ENCODE results near the gene ABCB6.
"Not testable (repeated sequence)": the region's sequence is repeated elsewhere in the genome, so short reads cannot be mapped to it uniquely, and the experiment has no call there.

Gene ABCB6

DNA sequence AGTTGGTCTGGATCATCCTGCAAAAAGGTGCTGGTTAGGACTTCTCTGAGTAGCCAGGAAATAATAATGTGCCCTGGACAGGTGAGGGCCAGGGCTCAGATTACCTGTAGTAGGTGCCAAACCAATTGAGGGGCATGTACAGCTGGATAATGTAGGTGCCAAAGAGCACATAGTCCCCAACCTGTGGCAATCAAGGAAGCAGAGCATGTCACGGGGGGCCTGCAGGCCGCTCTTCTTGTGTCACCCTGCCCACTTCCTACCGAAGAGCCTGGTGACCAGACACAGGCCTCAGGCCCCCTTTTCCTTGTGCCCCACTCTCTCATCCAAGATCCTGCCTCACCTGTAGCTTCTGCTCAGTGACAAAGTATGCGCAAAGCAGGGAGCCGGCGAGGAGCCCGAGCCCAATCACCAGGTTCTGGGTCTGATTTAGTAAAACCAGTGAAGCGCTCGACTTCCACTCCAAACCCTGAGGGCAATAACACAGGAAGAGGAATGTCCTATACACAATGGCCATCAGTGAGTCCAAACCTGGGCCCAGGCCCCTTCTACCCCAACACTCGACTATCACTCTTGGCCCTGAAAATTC, 5.2 kb downstream of the ABCB6 start:
- DNase-seq (ENCODE audit: low read depth), result no peak

DNA sequence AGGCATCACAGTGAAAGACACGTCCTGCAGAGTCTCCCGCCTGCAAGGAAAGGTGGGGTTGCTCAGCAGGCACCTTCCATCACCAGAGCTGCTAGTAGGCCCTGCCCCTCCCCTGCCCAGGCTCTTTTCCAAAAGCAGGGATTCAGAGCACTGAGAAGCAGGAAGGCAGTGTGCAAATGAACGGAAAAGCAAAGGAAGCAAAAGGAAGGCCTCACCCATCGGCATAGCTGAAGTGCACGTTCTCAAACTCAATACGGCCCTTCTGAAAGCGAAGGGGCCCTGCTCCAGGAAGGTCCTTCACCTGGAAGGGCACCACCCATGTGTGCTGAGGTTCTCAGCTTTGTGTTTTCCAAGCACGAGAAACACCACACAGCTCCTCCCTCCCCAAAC, 5.7 kb downstream of the ABCB6 start:
- no peak for DNase-seq (ENCODE audit: low read depth)

DNA sequence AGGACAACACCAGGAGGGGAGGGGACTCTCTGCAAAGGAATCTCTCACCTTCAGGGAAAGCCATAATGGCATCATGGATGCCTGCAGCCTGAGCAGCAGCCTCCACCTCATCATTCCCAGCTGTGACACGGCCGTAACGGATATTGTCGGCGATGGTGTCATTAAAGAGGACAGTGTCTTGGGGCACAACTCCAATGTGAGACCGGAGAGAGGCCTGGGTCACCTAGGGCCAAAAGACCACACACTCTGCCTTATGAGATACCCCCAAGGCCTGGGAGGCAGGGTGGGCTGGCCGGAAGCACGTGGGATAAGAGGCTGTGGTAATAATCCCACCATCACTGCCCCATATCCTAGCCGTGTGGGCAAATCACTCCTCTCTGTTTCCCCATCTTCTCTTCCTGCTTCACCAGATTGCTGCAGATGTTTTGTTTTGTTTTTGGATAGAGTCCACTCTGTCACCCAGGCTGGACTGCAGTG, 7.8 kb downstream of the ABCB6 start:
- no peak for DNase-seq (ENCODE audit: low read depth)

DNA sequence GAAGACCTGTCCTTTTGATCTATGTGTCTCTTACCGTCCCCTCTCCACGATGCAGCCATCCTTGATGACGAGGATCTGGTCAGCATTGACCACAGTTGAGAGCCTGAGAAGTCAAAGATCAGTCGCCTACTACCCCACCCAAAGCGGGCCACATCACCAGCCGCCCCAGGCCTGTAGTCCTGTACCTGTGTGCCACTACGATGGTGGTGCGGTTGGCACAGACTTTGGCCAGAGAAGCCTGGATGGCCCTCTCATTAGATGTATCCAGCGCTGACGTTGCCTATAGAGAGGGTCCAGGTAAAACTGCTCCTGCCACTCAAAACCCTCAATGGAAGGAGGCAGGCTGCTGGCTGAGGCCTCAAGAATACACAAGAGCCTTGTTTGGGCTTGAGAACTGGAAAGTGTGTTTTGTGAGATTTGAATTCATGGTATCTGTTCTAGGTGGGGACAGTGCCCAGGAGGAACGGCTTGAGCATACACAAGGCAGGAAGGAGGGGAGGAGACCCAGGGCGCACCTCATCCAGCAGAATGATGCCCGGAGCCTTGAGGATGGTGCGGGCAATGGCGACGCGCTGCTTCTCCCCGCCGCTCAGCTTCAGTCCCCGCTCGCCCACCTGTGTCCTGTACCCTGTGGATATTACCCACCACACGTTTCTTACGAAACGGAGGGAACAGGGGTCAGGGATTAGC, 8.4 kb downstream of the ABCB6 start:
- DNase-seq (ENCODE audit: low read depth), result no peak

DNA sequence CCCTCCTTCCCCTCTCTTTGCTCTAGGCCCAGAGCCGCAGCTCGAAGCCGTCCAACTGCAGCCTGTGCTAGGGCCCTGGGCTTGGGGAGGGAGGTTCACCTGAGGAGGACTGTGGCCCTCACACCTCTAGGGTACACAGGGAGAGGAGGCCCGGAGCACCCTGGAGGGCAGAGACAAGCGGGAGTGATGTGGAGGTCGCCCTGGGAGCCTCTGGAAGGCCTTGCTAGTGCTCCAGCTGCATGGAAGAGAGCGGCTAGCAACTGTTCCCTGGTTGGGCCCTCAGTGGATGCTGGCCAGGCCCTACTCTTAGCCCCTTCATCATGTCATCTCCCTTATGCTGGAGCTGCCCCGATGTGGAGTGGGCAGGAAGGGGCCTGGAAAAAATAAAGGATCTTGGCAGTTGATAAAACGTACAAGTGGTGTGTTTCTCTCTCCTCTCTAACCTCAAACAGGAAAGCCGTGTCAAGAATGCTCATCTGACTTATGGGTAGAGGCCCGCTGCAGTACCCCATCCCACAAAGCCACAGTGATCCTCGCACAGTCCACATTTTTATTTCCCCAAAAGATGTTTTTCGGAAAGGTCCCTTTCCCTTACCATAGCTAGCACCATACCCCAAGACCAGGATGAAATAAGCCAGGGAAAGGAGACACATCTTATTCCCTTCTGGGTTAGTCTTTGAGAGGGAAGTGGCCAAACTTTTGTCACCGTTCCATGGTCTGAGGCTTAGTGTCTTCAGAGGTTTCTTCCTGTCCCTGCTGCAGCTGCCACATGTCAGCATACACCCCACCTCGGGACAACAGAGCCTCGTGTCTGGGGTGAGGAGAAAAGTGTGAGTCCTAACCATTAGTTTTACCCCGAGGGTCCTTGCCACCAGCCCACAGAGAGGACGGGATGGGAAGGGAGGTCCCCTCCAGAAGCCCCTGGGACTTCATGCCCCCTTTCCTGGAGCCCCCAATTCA, 9.2 kb downstream of the ABCB6 start:
- no peak for DNase-seq (ENCODE audit: low read depth)

DNA sequence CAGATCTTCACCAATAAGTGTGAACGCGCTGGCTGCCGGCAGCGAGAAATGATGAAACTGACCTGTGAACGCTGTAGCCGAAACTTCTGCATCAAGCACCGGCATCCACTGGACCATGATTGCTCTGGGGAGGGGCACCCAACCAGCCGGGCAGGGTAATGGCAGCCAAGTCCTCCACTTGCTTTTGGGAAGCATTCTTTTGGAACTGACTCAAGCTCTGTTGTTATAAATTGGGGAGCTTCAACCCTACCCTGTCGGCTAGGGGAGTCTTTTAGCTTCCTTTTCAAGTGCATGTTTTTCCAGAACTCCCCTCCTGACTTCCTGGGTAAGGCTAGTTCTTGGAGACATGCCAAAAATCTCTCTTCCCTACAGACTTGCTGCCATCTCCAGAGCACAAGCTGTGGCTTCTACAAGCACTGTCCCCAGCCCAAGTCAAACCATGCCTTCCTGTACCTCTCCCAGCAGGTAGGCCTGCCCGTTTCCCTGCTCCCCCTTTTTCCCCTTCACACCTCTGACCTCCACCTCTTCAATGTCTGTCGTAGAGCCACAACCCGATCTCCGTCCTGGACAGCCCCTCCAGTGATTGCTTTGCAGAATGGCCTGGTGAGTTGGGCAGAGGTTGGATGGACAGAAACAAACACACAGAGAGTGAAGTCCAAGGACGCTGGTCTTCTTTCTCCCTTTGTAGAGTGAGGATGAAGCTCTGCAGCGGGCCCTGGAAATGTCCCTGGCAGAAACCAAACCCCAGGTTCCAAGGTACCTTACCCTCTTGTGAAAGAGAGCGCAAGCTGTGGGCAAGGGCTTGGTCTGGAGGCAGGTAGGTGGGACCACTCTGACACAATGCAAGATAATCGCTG, 10.6 kb downstream of the ABCB6 start:
- DNase-seq (ENCODE audit: low read depth), result peak; percentile 34

DNA sequence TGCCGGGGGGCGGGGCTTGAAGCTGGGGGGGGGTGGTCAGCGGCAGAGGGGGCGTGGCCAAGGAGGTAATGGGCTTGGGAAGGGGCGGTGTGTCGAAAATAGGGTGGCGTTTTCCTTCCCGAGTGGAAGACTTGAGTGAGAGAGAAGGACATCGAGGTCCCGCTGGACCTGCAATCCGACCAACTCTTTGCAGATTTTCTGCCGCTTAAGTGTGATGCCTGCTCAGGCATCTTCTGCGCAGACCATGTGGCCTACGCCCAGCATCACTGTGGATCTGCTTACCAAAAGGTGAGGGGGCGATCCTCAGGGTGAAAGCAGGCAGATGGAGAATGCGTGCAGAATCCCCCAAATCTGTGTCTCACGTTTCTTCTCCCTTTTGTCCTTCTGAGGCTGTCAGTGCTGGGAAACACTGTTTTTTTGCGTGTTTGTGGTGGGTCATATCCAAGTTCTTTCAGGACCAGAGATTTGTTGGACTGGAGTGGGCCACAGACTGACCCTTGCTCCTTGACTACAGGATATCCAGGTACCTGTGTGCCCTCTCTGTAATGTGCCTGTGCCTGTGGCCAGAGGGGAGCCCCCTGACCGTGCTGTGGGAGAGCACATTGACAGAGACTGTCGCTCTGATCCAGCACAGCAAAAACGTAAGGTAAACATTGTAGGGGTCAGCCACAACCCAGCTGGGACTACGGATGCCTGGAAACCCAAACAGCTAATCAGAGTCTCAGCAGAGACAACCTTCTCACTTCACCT, 11.4 kb downstream of the ABCB6 start:
- peak; percentile 7 for DNase-seq (ENCODE audit: low read depth)

DNA sequence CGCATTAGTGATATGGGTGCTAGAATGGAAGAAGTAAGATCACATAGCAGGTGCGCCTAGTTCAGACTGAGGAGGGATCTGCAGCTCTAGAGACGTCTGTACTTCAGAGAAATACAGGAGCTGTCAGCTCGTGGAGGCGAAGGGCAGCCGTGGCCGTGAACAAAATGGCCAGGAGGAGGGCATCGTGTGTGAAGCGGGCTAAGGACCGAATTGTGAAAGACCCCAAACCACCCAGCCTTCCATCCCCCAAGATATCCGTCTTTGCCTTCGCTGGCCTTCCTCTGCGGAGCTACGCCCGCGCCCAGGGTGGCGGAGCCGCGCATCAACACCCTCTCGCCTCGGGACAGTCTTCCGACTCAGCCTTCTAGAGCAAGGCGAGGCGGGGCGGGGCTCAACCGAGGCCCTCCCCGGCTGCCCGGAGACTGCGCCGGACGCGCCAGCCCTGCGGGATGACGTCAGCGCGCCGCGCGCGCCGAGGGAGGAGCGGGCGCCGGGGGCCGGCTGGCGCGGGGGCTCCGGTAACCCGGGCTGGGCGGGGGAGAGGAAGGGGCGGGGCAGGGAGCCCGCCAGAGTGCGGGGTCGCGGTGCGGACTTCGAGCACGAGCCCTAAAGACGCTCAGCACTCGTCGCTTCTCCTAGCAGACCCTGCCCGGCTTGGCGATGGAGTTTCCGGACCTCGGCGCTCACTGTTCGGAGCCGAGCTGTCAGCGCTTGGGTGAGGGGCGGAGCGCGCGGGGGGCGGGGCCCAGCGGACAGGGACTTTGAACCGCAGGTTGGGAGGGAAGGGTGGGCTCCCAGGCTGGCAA, 12.2 kb downstream of the ABCB6 start, which contains the start of gene ZFAND2B:
Gene ZFAND2B, plus strand, starts transcription at position 455 of the 806 bp plus-strand sequence. Its CDS starts 206 bp downstream, at position 661.
- peak; percentile 83 for DNase-seq (ENCODE audit: low read depth)

DNA sequence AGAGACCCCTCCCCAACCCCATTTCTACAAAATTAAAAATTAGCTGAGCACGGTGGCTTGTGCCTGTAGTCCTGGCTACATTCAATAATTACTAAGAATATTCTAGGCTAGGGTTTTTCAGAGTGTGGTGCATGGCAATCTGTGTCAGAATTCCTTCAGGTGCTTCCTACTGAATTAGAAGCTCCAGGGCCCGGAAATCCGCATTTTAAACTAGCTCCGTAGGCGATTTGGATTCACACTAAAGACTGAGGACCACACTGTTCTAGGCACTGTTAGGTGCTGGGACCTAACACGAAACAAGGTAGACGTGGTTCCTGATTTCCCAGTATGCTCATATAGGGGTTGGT, 12.8 kb downstream of the ABCB6 start:
- no peak for DNase-seq (ENCODE audit: low read depth)

DNA sequence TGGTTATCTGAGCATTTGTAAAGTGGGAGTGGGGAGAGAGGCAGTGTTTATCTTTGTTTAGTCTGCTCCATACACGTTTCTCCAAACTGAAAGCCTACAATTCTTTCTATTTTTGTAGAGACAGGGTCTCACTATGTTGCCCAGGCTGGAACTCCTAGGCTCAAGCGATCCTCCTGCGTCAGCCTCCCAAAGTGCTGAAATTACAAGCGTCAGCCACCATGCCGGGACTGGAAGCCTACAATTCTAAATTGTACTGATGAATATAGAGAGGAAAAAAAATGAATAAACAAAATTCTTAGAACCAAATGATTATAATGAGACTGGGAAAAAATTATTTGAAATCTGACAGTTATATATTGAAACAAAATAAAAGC, 13.6 kb downstream of the ABCB6 start:
- no peak for DNase-seq (ENCODE audit: low read depth)

DNA sequence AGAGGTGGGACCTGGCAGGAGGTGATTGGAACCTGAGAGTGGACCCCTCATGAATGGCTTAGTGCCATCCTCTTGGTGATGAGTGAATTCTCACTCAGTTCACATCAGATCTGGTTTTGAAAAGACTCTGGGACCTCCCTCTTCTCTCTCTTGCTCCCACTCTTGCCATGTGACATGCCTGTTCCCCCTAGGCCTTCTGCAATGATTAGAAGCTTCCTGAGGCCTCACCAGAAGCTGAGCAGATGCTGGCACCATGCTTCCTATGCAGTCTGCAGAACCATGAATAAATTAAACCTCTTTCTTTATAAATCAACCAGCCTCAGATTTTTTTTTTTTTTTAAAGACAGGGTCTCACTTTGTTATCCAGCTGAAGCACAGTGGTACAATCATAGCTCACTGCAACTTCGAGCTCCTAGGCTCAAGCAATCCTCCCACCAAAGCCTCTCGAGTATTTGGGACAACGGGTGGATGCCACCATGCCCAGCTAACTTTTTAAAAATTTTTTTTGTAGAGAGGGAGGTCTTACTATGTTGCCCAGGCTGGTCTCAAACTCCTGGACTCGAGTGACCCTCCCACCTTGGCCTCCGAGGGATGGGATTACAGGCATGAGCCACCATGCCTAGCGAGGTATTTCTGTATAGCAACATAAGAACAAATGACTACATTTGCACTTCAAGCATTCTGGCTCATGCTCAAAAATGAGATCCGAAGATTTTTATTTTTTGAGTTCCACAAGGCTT, 14.2 kb downstream of the ABCB6 start:
- no peak for DNase-seq (ENCODE audit: low read depth)

DNA sequence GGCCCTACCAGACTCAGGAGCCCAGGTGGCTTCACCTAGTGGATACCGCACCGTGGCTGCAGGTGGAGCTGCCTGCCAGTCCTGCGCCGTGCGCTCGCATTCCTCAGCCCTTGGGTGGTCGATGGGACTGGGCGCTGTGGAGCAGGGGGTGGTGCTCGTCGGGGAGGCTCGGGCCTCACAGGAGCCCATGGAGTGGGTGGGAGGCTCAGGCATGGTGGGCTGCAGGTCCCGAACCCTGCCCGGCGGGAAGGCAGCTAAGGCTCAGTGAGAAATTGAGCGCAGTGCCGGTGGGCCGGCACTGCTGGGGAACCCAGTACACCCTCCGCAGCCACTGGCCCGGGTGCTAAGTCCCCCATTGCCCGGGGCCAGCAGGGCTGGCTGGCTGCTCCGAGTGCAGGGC, 17.4 kb downstream of the ABCB6 start:
- DNase-seq (ENCODE audit: low read depth), result not testable (repeated sequence)

DNA sequence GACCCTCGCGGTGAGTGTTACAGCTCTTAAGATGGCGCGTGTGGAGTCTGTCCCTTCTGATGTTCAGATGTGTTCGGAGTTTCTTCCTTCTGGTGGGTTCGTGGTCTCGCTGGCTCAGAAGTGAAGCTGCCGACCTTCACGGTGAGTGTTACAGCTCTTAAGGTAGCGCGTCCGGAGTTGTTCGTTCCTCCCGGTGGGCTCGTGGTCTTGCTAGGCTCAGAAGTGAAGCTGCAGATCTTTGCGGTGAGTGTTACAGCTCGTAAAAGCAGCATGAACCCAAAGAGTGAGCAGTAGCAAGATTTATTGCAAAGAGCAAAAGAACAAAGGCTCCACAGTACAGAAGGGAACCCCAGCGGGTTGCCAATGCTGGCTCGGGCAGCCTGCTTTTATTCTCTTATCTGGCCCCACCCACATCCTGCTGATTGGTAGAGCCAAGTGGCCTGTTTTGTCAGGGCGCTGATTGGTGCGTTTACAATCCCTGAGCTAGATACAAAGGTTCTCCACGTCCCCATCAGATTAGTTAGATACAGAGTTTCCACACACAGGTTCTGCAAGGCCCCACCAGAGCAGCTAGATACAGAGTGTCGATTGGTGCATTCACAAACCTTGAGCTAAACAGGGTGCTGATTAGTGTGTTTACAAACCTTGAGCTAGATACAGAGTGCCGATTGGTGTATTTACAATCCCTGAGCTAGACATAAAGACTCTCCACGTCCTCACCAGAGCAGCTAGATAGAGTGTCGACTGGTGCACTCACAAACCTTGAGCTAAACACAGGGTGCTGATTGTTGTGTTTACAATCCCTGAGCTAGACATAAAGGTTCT, 18.0 kb downstream of the ABCB6 start:
- DNase-seq (ENCODE audit: low read depth), result not testable (repeated sequence)

DNA sequence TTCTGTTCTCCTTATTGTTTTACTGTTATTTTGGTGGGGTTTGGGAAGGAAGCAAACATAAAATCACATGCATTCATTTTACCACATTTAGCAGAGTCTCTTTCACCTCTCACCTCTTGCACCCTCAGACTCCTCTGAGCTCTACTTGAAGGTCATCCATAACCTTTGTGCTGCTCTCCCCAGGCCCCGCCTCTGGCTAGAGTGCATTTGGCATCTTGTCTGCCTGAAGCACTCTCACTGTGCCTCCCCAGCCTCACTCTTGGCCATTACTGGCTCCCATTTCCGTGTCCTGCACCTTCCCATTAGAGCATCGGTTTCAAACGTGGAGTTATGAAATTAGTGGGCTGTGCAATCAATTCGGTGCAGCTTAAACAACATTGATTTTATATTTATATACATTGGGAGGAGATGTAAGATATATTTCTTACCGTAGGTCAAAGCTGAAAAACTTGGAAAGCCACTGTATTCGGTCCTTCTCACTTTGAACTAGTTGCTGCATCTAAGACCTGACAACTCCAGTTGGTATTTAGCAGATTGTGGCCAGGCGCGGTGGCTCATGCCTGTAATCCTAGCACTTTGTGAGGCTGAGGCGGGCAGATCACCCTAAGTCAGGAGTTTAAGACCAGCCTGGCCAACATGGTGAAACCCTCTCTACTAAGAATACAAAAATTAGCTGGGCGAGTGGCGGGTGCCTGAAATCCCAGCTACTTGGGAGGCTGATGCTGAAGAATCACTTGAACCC, 19.1 kb downstream of the ABCB6 start:
- no peak for DNase-seq (ENCODE audit: low read depth)

DNA sequence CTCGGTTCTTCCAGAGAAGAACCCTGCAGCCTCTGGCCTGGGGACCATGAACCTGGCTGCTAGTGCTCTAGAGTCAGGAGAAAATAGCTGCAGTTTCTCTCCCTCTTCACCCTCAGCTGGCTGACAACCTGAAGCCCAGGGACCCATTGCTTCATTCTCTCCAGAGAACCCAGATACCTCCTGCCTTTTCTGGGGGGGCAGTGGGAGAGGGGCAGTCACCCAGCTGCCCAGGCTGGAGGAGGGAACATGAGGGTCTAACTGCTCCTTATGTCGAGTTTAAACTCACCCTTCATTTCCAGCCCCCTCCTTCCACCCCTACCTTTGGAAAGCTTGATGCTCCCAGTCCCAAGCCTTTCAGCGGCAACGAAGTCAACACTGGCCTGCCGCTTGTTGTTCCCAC, 19.8 kb downstream of the ABCB6 start:
- DNase-seq (ENCODE audit: low read depth), result no peak

DNA sequence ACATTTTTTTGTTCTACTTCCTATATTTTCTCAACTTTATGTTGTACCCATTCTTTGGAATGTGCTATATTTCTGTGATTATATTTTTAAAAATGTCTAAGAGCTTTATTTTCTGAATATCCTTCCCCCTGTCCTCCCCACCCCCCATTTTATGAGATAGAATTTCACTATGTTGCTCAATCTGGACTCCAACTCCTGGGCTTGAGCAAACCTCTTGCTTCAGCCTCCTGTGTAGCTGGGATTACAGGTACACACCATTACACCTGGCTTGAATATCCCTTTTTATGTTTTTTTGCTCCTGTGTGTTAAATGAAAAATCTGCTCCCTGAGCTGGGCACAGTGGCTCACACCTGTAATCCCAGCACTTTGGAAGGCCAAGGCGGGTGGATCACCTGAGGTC, 21.4 kb downstream of the ABCB6 start:
- no peak for DNase-seq (ENCODE audit: low read depth)

DNA sequence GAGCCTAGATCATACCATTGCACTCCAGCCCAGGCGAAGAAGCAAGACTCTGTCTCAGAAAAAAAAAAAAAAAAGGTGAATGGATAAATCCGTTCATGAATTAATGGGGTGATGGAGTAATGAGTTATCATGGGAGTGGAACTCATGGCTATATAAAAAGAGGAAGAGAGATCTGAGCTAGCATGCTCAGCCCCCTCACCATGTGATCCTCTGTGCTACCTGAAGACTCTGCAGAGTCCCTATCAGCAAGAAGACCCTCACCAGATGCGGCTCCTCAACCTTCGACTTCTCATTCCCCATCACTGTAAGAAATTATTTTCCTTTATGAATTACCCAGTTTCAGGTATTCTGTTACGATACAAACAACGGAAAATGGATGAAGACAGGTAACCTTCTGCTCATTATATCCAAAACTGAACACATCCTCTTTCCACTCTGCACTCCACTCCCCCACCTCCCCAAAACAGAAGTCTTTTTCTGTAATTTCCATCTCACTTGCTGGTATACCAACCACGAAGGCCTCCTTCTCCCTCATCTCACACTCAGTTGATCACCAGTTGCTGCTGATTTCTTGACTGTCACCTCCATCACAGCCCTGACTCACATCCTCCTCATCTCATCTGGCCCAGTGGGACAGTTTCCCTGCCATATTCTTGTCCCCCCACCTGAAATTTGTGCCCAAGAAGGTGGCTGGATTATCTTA, 31.9 kb downstream of the ABCB6 start:
- no peak for DNase-seq (ENCODE audit: low read depth)
